COLO829 (cell line): ENCODE measurements around the gene RFXAP.
A peak's percentile ranks its signal among the peaks of the same experiment; 100 is the strongest.

Source experiments
- DNase-seq: peaks from one replicate; pipeline ENCODE4 v3.0.0; 2012; ENCODE audit warnings: low spot score

The RFXAP gene

DNA sequence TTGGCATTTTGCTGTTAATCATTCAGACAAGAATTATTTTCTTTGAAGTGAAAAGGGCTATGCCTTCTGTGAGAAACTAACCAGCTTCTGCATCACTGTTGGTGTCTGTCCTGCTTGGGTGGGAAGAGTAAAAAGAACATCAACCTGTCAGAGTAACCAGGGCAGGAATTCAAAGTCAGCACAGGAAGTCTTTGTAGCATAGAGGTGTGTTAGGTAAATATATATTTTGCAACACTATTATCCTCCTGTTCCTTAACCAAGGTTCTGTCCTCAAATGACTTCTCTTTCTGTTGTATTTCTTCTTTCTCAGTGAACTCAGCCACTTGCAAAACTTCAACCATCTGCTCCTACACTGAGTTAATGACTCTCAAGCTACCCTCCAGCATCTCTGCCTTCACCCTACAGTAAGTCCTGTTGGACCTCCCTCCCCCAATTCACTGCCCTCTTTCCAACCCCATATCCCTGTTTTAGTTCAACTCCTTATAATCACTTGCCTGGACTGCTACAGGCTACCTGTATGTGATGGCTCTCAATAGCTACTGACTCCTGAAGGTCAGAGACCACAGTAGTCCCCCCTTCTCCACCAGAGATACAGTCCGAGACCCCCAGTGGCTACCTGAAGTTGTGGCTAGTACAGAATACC lies 51.1 kb downstream of the RFXAP start:
- no peak for DNase-seq

DNA sequence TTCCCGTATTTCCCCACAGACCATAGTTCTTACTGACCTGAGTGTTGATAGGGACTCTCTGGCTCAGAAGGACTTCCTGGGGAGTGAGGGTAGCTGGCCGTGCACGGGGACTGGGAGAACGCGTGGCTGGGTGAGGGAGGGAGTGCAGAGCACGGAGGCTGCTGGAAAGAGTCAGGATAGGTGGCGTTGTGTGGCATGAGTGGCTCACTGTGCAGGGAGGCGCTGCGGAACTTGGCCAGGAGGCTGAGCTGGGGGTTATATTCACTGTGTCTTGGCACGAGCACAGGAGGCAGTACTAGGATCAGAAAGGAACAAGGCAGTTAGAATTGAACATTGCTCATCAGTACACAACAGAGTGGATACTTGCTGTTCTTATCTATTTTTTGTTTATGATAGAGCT lies 53.6 kb downstream of the RFXAP start:
- DNase-seq: no peak

- DNase-seq: peak; percentile 56
Measured at GRCh38 chr13:36875431-36875830, 56.4 kb downstream of the RFXAP start.

- DNase-seq: no peak
Measured at GRCh38 chr13:36875961-36876360, 56.9 kb downstream of the RFXAP start.
